ENCODE measurements around the gene XXYLT1.

The XXYLT1 gene

GRCh38 chr3:195148549-195148948, 122.4 kb downstream of the XXYLT1 start:
- no peak for DNase-seq

GRCh38 chr3:195147649-195148080, 123.3 kb downstream of the XXYLT1 start:
- DNase-seq = no peak

GRCh38 chr3:195146131-195146530, 124.8 kb downstream of the XXYLT1 start:
- DNase-seq = no peak

- DNase-seq = no peak
Measured at GRCh38 chr3:195145579-195145978, 125.4 kb downstream of the XXYLT1 start.

- no peak for DNase-seq
Measured at GRCh38 chr3:195143221-195143620, 127.7 kb downstream of the XXYLT1 start.

GRCh38 chr3:195142519-195142918, 128.4 kb downstream of the XXYLT1 start:
- DNase-seq = no peak

GRCh38 chr3:195140816-195141793, 129.9 kb downstream of the XXYLT1 start:
- no peak for DNase-seq

GRCh38 chr3:195140410-195140809, 130.5 kb downstream of the XXYLT1 start:
- no peak for DNase-seq

GRCh38 chr3:195139876-195140240, 131.1 kb downstream of the XXYLT1 start:
- no peak for DNase-seq

GRCh38 chr3:195139091-195139875, 131.7 kb downstream of the XXYLT1 start:
- no peak for DNase-seq

GRCh38 chr3:195137638-195138588, 133.0 kb downstream of the XXYLT1 start:
- no peak for DNase-seq

- DNase-seq = no peak
Measured at GRCh38 chr3:195135917-195136316, 135.0 kb downstream of the XXYLT1 start.

- no peak for DNase-seq
Measured at GRCh38 chr3:195134431-195134830, 136.5 kb downstream of the XXYLT1 start.

- no peak for DNase-seq
Measured at GRCh38 chr3:195133462-195133861, 137.5 kb downstream of the XXYLT1 start.

GRCh38 chr3:195133013-195133412, 137.9 kb downstream of the XXYLT1 start:
- no peak for DNase-seq

GRCh38 chr3:195131176-195131575, 139.8 kb downstream of the XXYLT1 start:
- no peak for DNase-seq

- DNase-seq = no peak
Measured at GRCh38 chr3:195129644-195130492, 141.1 kb downstream of the XXYLT1 start.

GRCh38 chr3:195129072-195129643, 141.8 kb downstream of the XXYLT1 start:
- no peak for DNase-seq

- DNase-seq = no peak
Measured at GRCh38 chr3:195128255-195129071, 142.5 kb downstream of the XXYLT1 start.

- no peak for DNase-seq
Measured at GRCh38 chr3:195126056-195126605, 144.8 kb downstream of the XXYLT1 start.
